Epidermal melanocyte (primary cell): Measurements from ENCODE around the gene LYPD4.
"Not testable (repeated sequence)": the region's sequence is repeated elsewhere in the genome, so short reads cannot be mapped to it uniquely, and the experiment has no call there.

Experiments used
- DNase-seq: peaks from one replicate; pipeline ENCODE4 v3.0.0; 2011; ENCODE audit warnings: low spot score; ENCODE audit not compliant: insufficient read length

The LYPD4 gene

GRCh38 chr19:41801031-41801430 is 43.5 kb downstream of the LYPD4 start:
- no peak for DNase-seq

GRCh38 chr19:41799444-41800000 is 45.0 kb downstream of the LYPD4 start:
- no peak for DNase-seq

- no peak for DNase-seq
These were observed 47.6 kb downstream of the LYPD4 start for GRCh38 chr19:41796901-41797300.

GRCh38 chr19:41796362-41796761 is 48.1 kb downstream of the LYPD4 start, which contains the start of gene CEACAM3:
Gene CEACAM3, plus strand, starts transcription at chr19:41796587. Its CDS starts 91 bp downstream, at chr19:41796678.
- DNase-seq, result no peak

GRCh38 chr19:41795031-41795461 is 49.4 kb downstream of the LYPD4 start:
- no peak for DNase-seq

- no peak for DNase-seq
These were observed 51.1 kb downstream of the LYPD4 start for GRCh38 chr19:41793414-41793727.

- no peak for DNase-seq
These were observed 51.7 kb downstream of the LYPD4 start for GRCh38 chr19:41792513-41793413.

GRCh38 chr19:41789053-41789452 is 55.4 kb downstream of the LYPD4 start:
- DNase-seq, result not testable (repeated sequence)

GRCh38 chr19:41788518-41788917 is 56.0 kb downstream of the LYPD4 start:
- DNase-seq, result not testable (repeated sequence)
